GM18870 (cell line): Measurements from ENCODE around the gene ESR2.

Source experiments
- ATAC-seq: cut with Tn5 transposase; IDR thresholded peaks from one replicate; pipeline ENCODE4 v1.9.1; 2021; ENCODE audit warnings: moderate library complexity; ENCODE audit not compliant: unreplicated experiment

ESR2 gene

DNA sequence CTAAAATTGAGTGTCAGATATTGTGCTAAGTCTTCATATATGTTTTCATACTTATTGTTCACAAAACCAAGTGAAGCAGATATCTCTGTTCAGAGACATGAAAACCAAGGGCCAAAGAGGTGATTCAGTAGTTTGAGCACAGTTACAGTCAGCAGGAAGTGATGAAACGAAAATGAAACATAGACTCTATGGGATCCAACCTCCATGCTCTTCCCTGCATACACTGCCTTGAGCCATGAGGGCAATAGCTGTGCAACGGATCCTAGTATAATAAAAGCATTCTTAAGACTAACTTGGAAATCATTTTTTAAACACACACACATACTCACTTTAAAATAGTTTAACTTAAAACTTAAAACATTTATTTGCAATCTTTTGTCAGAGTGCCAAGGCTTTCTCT is 27.9 kb downstream of the ESR2 start:
- ATAC-seq, result no peak

DNA sequence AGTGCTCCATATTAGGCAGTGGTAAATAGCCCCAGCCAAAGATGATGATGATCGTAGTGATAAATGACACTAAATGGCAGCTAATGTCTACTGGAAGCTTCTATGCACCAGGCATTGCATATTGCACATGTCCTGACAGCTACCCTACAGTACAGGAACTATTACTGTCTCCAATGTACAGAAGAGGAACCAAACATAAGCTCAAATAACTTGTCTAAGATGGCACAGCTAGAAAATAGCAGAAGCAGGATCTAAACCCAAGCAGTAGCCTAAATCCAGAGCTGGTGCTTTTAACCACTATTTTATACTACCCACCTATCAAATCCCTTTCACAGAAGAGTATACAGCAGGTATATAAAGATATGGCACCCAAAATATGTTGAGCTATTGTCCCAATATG is 28.9 kb downstream of the ESR2 start:
- no peak for ATAC-seq

DNA sequence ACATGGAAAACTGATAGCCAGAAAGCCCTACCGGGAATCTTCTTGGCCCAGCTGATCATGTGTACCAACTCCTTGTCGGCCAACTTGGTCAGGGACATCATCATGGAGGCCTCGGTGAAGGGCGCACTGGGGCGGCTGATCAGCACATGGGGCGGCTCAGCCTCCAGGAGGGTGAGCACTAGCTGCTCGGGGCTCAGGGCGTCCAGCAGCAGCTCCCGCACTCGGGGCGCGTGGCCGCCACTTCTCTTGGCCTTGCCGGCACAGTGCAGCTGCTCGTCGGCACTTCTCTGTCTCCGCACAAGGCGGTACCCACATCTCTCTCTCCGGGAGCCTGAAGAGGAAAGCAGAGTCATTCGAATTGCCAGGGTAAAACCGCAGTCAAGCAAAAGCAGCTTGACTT is 33.8 kb downstream of the ESR2 start:
- ATAC-seq, result no peak

DNA sequence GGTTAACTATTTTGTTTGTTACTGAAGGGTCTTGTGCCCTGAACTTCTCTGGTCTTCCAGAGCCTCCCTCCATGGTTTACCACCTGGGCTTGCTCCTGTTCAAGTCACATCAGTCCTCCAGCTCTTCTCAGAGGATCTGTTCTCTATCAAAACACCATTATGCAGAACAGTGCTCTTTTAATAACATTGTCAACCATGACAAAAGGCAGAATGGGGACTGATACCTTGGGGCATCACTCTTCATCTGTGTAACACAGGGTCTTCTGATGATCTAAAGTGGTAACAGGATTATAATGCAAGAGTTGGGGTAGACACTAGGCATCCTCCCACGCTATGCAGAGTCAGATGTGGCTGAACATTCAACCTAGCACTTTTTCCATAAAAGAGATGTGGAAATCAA is 38.4 kb downstream of the ESR2 start:
- no peak for ATAC-seq

GRCh38 chr14:64253672-64254071 is 40.5 kb downstream of the ESR2 start:
- no peak for ATAC-seq

DNA sequence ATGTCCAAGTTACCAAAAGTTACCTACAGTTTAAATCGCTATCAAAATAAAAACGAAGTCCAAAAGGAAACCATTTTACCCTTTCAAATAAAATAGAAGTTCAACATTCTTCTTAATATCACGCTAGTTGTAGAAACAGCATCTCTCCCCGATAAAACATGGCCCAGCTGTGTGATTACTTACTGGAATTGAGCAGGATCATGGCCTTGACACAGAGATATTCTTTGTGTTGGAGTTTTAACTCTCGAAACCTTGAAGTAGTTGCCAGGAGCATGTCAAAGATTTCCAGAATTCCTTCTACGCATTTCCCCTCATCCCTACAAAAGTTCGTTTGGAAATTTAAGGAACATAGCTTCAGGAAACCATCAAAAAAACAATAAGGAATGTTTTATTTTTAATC is 44.8 kb downstream of the ESR2 start:
- ATAC-seq, result no peak

- no peak for ATAC-seq
These were observed 45.5 kb downstream of the ESR2 start for GRCh38 chr14:64248689-64249088.

DNA sequence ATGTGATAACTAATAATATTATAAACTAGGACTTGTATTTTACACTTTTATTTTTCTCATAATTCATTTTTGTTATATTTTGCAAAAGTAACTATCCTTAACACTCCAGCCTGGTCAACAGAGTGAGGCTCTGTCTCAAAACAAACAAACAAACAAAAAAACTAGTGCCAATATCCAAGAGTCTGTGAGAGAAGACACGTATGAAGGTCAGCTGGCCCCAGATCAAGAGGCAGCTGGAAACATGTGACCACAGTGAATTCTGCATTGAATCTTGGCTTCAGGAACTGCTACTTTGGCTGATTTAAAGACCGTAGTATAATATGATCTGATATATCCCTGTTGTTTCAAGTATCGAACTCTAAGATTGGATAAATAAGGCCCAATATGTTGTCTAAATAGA is 47.0 kb downstream of the ESR2 start:
- ATAC-seq, result no peak

GRCh38 chr14:64246688-64247087 is 47.5 kb downstream of the ESR2 start:
- ATAC-seq, result no peak

GRCh38 chr14:64245491-64245890 is 48.7 kb downstream of the ESR2 start:
- ATAC-seq, result no peak

GRCh38 chr14:64244279-64244678 is 49.9 kb downstream of the ESR2 start:
- ATAC-seq, result no peak

DNA sequence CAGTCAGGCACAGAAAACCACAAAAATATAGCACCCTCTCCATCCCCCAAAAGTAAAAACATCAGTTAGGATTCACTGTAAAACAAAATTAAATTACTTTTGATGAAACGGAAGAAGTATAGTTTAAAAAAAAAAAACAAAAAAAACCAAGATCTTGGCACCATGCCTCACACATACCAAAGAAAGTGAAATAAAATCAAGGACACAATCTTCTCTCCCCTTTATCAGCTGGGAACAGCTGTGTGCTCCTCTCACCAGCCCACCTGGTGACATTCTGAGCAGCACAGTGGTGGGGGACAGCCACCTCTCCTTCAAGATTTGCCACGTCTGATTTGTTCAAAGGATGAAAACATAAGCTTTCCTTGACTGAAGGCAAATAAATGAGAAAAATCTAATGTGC is 55.5 kb downstream of the ESR2 start:
- no peak for ATAC-seq

- no peak for ATAC-seq
These were observed 56.1 kb downstream of the ESR2 start for GRCh38 chr14:64238049-64238448.

- peak; percentile 58 for ATAC-seq
These were observed 58.2 kb downstream of the ESR2 start for GRCh38 chr14:64235652-64236640.

DNA sequence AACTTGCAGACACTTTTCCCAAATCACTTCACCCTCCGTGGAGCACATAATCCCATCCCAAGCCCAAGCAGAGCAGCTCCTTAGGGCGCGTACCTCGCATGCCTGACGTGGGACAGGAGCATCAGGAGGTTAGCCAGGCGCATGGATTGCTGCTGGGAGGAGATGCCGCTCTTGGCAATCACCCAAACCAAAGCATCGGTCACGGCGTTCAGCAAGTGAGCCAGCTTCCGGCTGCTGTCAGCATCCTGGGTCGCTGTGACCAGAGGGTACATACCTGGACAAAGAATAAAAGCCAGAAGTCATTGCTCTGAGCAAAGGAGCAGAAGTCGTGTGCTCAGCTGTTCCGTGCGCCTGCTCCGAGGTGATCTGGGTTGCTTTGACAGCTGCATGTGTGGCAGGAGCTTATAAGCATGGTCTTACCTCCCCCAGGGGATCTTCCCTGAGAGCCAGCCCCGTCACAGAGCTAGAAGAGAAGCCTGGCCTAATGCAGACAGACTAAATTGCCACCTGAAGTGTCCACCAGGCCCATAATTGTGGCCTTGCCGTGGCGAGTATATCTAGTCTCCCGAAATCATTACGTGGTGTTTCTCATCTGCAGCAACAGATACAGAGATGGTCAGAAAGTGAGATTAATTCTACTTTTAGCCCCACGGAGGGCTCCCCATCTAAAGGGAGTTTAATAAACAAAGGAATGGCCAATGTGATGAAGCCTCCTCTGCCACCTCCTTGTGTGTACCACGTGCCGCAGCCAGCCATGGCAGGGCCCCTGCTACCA is 59.1 kb downstream of the ESR2 start:
- no peak for ATAC-seq

- no peak for ATAC-seq
These were observed 60.5 kb downstream of the ESR2 start for GRCh38 chr14:64233531-64234190.

DNA sequence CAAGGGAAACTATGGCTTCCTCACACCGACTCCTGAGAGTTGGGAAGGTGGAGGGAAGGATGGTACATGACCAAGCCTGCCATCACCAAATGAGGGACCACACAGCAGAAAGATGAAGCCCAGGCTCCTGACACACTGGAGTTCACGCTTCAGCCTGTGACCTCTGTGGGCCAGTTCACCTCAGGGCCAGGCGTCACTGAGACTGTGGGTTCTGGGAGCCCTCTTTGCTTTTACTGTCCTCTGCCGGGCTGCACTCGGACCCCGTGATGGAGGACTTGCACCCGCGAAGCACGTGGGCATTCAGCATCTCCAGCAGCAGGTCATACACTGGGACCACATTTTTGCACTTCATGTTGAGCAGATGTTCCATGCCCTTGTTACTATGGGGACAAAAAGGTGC is 61.2 kb downstream of the ESR2 start:
- no peak for ATAC-seq

- peak; percentile 42 for ATAC-seq
These were observed 61.9 kb downstream of the ESR2 start for GRCh38 chr14:64232095-64232838.

DNA sequence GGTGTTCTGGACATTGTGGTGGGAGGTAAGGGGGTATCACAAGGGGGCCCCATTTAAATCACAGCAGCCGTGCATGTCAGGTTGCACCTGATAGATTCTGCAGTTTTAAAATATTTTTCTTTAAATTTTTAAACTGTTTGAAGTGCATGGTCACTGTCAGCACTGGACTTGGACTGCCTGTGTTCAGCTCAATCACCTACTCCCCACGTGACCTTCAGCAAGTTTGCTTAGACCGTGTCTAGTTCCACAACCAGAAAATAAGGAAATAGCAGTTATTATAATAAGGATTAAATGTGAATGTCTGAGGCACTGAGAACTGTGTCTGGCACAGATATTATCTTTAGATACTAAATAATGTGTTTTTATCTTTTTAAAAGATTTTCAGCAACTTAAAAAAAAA is 64.7 kb downstream of the ESR2 start:
- no peak for ATAC-seq

- no peak for ATAC-seq
These were observed 66.3 kb downstream of the ESR2 start for GRCh38 chr14:64227856-64228255.
